Hematopoietic multipotent progenitor cell treated with erythropoietin and hydrocortisone succinate and interleukin-3 and kit ligand, for 4 days (in vitro differentiated cells): ENCODE data around the gene DDX19B.
A peak's percentile ranks its signal among the peaks of the same experiment; 100 is the strongest.
"Not testable (repeated sequence)": the region's sequence is repeated elsewhere in the genome, so short reads cannot be mapped to it uniquely, and the experiment has no call there.

Source experiments
- DNase-seq: peaks from one replicate; pipeline ENCODE4 v3.0.0-alpha.2; 2015

DDX19B gene

DNA sequence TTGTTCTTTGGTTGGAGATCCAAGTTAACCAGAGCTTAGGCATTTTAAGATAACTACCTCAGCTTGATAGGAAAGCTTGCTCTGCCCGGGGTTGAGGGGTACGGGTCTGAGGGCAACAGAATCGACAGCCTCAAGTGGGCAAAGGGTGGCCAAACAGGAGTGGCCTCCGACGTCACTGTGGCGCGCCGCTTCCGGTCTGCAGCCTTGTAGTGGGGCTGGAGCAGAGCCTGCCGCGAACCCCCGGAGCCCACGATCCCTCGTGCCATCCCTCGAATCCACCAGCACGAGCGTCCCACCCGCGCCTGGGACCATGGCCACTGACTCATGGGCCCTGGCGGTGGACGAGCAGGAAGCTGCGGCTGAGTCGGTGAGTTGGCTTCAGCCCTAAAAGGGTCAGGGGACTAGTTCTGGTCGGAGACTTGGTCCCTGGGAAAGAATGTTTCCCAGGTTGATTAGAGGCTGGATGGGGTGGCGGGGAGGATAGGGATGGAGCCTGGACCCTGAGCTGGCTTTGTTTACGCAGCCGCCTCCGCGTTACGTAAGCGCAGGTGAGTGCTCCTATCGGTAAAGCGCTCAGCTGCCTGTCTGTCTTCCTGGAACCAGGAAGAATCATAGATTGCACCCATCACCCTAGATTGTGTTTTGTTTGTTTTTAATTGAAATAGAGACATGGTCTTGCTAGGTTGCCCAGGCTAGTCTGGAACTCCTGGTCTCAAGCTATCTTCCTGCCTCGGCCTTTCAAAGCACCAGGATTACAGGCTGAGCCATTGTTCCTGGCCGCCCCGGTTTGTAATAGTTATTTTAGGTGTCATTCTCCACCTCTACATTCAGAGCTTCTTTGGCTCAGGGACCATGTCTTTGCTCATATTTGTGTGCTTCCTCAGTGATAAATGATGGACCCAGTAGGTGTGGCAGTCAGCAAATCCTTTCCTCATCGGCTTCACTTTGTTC is at the start of gene DDX19B:
Gene DDX19B, plus strand, starts transcription at position 199 of the 951 bp plus-strand sequence. Its CDS starts 112 bp downstream, at position 311.
- DNase-seq, result peak; percentile 90

DNA sequence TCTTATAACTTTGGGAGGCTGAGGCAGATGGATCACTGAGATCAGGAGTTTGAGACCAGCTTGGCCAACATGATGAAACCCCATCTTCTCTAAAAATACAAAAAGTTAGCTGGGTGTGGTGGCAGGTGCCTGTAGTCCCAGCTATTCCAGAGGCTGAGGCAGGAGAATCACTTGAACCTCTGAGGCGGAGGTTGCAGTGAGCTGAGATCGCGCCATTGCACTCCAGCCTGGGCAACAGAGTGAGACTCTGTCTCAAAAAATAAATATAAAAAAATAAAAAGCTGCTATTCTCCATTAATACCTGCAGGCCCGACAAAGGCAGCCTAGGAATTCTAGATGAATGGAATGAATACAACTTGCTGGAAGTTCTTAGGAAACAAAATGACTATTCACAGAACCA is 49.3 kb upstream of the DDX19B start:
- DNase-seq, result not testable (repeated sequence)

DNA sequence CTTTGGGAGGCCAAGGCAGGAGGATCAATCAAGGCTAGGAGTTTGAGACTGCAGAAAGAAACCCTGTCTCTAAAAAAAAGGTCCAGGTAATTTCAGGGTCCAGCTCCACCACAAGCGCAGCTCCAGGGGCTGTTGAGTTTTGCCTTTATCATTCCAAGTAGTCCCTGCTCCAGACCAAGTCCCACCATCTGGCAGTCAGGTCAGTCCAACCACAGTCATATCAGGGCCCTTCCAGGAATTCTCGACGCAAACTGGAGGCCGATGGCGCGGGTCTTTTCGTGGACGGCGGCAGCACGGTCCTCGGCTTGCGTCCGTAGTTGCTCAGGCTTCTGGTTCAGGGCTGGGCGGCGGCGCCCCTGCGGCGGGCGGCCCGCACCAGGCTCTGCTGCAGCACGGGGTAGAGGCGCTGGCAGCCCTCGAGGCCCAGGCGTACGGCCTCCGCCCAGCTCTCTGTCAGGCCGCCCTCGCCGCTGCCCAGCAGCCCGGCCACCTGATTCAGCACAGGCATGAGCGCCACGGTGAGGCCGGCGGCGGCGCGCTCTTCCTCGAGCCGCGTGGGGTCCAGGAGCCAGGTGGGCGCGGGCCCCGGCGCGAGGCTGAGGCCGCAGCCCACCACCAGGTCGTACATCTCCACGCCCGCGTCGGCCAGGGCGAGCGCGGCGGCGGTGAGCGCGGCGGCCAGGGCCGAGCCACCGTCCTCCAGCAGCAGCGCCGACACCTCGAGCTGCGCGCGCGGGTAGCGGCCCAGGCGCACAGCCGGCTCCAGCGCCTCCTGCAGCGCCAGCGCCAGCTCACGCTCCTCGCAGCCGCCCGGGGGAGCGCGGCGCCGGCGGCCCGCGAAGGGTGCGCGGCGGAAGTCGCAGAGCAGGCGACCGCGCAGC is 48.0 kb upstream of the DDX19B start:
- peak; percentile 71 for DNase-seq

DNA sequence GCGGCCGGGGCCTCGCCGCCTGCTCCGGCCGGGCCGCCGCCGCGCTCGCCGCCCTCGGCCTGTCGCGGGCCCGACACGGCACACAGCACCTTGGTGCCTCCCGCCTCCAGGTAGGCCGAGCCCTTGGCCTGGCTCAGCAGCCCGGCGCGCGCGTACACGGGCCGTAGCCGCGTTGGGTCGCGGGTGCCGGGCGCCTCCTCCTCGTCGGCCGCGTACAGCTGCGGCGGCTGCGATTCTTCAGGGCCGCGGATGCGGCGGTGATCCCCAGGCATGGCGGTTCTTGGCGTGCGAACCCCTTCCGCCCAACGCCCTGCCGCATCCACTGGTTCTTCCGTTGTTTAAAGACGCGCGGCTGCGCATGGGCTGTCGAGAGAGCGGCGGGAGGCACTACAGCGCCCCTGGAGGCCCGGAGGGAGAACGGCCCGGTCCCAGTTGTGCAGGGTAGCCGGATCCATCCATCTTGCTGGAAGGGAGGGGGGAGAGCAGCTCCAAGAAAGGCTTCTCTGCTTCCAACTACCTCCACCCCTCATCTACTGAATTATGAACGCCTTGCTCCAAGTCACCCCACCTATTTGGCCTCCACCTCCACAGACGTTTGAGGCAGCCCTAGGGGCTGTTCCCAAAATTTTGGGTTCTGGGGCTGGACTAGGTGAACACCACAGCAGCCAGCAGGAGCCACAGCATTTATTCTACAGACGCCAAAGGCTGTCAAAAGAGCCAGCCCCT is 47.2 kb upstream of the DDX19B start, which contains the start of gene EXOSC6:
Gene EXOSC6, minus strand, starts transcription at position 312 of the 726 bp plus-strand sequence. Its CDS starts 40 bp downstream, at position 272.
- DNase-seq, result peak; percentile 98

DNA sequence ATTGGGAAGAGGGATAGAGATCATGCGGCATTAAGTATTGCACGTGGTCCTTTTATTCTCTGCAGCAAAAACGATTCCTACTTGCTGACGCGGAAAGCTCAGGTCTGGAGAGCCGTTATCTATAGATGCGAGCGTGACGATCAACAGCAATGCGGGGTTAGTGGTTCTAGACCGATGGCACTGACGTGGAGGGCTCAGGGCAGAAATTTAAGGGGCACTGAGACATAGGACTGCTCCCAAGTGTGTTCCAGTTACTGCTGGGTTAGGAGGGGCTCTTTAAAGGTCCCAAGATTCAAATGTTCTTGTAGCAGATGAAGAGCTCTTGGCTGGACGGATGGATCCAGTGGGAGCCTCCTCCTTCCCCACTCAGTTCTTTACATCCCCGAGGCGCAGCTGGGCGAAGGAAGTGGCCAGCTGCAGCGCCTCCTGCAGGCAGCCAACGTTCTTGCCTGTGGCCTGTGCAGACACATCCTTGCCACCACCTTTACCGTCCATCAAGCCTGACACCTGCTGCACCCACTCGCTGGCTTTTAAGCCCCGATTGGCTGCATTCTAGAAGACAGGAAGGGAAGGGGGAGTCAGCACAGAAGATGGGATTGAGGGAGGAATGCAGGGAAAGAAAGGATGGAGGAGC is 46.5 kb upstream of the DDX19B start:
- peak; percentile 45 for DNase-seq

DNA sequence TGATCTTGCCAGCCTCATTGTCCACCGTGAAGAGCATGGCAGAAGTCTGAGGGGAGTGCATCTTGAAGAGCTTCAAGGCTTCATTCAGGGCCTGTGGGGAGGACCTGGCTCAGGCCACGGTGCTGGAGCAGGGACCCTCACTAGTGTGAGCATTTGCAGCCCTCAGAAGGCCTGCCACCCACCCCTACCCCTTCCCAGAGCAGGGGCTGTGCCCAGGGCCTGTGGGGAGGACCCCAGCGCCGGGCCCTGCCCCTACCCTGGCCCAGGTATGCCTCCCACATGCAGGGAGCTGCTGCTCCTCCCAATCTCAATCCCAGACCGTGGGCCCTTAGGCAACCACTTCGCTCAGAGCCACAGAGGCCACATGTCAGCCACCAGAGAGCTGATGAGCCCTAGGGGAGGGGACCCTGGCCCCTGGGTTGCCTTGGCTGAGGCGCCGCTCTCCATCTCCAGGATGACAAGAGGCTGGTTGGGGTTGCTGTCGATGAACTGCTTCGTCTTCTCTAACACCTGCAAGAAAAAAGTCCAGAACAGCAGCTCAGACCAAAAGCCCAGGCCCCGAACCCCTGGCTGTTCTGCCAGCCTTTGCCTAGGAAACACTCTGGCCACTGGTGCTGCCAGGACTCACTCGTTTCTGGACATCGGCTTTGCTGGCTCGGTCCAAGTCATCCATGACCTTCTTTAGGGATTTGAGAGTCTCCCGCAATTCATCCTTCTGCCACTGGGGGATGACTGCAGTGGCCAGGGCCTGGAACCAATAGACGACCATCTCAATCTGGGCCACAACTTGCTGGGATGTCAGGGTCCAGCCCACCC is 45.5 kb upstream of the DDX19B start:
- peak; percentile 69 for DNase-seq

DNA sequence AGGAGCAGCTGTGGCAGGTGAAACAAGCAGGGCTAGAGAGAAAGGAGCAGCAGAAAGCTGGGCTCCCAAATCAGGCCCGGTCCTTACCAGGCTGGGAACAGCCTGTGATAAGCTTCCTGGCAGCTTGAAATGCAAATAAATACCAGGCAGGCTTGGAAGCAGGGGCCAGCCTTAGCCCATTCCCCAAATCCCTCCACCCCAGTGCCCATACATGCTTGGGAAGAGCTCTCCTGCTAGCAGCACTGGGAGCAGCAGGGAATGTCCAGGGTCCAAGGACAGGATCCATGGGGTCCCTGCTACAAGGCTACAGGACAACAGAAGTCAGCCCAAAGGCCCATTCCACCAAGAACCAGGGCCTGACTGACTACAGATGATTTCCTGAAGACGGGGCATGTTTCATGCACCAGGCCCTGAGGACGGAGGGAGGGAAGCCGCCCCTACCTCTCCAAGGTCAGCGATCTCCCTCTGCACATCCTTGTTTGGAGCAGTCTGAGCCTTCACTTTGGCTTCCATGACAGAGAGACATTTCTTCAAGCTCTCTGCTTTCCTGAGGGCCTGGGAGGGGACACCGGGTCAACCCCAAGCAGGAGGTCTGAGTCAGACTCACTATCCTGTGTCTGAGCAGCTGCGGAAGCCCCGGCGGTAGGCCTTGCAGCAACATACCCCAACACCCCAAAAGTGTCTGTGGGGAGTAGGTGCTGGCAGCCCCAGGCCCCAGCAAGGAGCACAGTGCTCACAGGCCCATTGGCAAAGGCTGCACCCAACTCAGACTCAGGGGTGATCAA is 44.6 kb upstream of the DDX19B start:
- no peak for DNase-seq

DNA sequence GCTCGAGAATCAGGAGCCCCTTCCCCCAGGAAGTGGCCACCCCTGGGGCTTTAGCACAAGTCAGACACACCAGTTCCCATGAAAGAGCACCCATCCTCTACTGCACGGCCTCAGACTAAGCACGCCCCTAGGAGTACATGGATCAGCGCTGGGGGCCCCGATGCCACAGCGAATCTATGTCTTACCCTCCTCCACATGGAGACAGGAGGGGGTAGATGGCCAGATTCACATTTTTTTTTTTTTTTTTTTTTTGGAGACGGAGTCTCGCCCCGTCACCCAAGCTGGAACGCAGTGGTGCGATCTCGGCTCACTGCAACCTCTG is 44.1 kb upstream of the DDX19B start:
- DNase-seq, result no peak

DNA sequence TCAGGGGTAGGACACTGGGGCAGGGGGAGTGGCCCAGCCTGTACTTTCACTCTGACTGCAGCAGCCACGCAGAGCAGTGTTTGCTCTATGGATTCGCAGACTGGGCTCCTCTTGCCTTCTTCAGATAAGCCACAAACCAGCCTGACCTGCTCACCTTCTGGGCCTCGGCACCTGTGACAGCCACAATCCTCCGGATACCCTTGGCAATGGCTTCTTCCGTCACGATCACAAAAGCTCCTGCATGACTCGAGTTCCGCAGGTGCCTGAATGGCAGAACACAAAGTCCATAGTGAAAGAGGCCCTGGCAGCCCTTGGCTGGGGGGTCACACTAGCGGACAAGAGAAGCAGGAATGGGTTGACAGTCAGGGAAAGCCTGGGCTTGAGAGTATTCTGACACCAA is 43.4 kb upstream of the DDX19B start:
- DNase-seq, result no peak

DNA sequence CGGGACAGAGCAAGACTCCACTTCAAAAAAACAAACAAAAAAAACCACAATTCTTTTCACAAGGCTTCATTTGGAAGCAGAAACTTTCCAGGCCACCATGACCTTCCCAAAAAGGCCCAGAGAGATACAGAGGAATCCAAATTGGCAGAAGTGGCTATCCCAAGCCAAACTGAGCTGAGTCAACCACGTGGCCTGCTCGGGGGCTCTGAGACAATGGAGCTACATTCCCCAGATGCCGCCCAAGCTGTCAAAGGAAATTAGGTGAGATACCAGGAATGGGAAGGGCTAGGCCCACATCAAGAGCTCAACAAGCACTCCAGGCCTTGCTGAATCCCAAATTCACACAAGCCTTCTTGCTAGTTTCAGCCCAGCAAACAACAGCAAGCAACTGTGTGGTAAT is 41.6 kb upstream of the DDX19B start:
- DNase-seq, result no peak

DNA sequence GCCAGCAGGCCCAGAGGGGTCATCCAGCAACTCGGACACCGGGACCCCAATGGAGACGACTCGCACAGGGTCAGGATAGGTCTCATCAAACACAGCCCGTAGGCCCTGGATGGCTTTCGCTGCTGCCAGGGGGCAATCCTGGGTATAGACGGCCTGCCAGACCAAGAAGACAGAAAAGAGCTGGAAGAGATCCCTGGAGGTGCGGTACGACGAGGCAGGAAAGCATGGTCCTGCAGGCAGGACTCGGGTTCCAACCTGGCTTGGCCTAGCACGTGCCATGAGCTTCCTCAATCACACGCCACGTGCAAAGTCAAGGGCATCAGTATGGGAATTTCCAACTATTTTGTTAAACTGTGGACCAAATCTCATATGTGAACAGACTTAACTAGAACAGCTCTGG is 40.9 kb upstream of the DDX19B start:
- DNase-seq, result no peak

DNA sequence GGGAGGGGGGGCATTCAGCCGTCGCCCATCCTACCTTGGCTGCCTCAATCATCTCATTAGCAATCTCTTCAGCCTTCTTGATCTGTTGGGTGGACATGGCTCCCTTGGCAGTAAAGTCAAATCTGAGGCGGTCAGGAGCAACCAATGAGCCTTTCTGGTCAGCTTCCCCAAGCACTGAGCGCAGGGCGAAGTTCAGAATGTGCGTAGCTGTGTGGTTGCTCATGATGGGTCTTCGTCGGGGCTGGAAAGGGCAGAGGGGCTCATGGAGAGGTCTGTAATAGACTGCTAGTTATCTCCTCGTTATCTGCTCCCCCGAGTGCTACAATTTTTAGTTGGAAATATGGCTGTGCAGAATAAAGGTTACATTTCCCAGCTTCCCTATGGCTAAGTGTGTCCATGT is 40.0 kb upstream of the DDX19B start:
- DNase-seq, result no peak

DNA sequence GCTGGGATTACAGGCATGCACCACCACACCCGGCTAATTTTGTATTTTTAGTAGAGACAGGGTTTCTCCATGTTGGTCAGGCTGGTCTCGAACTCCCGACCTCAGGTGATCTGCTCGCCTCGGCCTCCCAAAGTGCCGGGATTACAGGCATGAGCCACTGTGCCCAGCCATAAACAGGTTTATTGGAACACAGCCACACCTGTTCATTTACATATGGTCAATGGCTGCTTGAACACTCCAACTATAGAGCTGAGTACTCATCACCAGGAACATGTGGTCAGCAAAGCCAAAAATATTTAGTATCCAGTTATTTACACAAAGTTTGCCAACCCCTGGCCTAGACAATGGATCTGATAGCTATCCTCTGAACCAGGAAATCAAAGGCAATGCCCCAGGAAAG is 39.1 kb upstream of the DDX19B start:
- not testable (repeated sequence) for DNase-seq

DNA sequence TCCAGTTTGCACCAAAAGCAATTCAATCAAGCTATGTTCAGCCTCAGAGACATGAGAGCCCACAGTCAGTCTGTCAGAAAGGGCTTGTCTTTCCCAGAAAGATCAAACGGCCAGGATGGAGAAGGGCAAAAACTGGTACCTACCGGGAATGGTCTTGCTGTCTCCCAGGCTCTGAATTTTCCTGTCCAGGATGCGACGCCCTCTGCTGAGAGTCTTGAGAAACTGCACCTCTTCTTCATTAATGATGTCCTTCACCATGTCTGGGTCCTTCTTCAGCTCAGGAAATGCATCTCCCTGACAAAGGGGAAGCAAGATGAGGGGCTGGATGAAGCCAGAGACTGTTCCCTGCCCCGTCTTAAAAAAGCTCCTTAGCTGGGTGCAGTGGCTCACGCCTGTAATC is 31.5 kb upstream of the DDX19B start:
- DNase-seq, result peak; percentile 75

DNA sequence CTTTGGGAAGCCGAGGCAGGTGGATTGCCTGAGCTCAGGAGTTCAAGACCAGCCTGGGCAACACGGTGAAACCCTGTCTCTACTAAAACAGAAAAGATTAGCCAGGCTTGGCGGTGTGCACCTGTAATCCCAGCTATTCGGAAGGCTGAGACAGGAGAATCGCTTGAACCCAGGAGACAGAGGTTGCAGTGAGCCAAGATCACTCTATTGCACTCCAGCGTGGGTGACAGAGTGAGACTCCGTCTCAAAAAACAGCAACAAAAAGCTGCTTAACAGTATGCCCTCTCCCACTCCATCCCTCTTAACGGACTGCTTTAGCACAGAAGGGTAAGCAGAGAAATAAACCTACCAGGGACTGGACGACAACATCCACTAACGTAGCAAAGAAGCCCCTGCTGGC is 31.1 kb upstream of the DDX19B start:
- DNase-seq, result not testable (repeated sequence)

DNA sequence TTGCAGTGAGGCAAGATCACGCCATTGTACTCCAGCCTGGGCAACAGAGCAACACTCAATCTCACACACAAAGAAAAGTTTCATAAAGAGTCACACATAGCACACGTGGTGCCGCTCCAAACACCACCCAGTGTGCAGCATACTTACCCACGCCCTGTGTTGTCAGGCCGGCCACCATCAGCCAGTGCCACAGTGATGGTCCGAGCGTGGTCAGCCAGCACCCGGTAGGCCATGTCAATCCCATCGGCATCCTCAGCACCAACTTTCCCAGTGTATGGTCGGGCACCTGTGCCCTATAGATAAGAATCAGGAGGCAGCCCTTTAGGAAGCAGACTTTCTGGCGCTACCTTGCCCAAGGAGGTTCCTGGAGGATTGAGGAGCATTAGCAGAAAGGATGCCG is 29.5 kb upstream of the DDX19B start:
- DNase-seq, result no peak

DNA sequence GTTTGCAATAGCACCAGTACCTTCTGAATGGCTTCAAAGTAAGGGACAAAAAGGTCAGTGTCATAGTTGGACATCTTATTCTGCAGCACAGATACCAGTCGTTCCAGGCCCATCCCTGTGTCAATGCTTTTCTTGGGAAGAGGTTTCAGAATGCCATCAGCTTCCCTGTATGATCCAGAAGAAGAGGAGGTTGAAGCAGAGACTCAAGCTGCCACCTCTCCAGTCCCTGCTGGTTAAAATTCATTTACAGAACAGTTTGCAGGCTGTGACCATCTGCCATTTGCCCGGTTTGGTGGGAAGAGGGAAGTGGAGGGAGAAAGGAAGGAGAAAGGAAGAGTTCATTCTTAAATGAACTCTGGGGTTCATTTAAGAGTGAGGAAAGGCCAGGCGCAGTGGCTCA is 28.8 kb upstream of the DDX19B start:
- DNase-seq, result no peak

DNA sequence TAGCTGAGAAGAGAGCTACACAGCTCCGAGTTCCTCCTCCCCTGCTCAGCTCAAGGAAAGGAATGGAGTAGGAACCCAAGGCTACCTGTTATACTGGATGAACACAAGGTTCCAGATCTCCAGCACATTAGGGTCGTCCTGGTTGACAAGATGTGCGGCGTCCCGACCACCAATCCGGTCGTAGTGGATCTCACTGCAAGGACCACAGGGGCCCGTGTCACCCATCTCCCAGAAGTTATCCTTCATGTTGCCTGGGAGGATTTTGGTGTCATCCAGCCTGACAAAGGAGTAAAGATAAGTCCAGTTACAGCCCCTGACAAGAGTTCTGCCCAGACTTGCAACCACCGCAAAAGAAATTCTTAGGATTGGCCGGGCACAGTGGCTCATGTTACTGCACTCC is 27.3 kb upstream of the DDX19B start:
- no peak for DNase-seq

DNA sequence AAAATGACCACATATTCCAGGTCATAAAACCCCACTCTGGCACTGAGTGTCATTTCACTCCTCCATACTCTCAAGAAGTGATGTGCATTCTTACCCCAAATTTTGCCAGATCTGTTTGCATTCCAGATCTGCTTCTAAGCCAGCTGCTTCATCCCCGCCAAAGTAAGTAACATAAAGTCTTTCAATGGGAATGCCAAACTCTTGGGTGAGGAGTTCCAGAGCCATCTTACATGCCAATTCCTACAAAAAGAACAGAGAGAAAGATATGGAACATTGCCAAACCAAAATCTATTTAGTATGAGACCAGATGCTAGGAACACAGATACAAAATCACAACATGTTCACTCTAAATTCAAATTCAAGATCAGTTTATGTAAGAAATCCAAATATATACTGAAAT is 22.6 kb upstream of the DDX19B start:
- no peak for DNase-seq

DNA sequence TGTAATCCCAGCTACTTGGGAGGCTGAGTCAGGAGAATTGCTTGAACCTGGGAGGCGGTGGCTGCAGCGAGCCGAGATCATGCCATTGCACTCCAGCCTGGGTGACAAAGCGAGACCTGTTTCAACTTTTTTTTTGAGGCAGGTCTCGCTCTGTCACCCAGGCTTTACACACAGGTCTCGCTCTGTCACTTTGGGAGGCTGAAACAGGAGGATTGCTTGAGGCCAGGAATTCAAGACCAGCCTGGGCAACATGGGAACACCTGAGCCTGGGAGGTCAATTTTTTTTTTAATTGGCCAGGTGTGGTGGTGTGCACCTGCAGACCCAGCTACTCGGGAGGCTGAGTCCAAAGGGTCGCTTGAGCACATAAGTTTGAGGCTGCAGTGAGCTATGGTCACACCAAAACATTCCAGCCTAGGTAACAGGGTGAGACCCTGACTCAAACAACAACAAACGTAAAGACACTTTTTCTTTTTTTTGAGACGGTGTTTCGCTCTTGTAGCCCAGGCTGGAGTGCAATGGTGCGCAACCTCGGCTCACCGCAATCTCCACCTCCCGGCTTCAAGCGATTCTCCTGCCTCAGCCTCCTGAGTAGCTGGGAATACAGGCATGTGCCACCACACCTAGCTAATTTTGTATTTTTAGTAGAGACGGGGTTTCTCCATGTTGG is 11.5 kb upstream of the DDX19B start:
- not testable (repeated sequence) for DNase-seq
